HepG2 (cell line): ENCODE results near the gene NECTIN2. TPM values are rescaled to one million over a fixed set of nuclear protein-coding genes. Genes with fewer than 3 reads are reported as not detected.

Experiments
- ARNT2 ChIP-seq: sonication (generic); formaldehyde crosslinking; IDR thresholded peaks from 2 replicates; pipeline ENCODE4 v1.8.0; 2022; ENCODE audit warnings: mild to moderate bottlenecking, low read depth, missing genetic modification reagents, moderate library complexity
- ETS1 ChIP-seq: sonication (generic); formaldehyde crosslinking; IDR thresholded peaks from 2 replicates; pipeline ENCODE4 v1.4.0; 2020; ENCODE audit warnings: missing genetic modification reagents
- NR1H2 ChIP-seq: sonication (generic); formaldehyde crosslinking; IDR thresholded peaks from 2 replicates; pipeline ENCODE4 v1.8.1; 2022; ENCODE audit warnings: low read depth, missing genetic modification reagents, borderline replicate concordance
- RBM39 ChIP-seq: fragments of 200-400 bp; formaldehyde crosslinking; IDR thresholded peaks from one replicate; pipeline ENCODE4 v1.6.1; 2018; ENCODE audit warnings: antibody characterized with exemption, mild to moderate bottlenecking, low read depth, low read length; ENCODE audit not compliant: poor library complexity, severe bottlenecking
- SRSF1 ChIP-seq: fragments of 200-400 bp; formaldehyde crosslinking; optimal IDR thresholded peaks from 2 replicates; pipeline ENCODE3; 2017; ENCODE audit warnings: mild to moderate bottlenecking, low read depth, low read length, moderate library complexity
- ZBTB14 ChIP-seq: sonication (generic); formaldehyde crosslinking; IDR thresholded peaks from 2 replicates; pipeline ENCODE4 v1.4.0; 2020; ENCODE audit warnings: missing genetic modification reagents
- ZBTB40 ChIP-seq, 2 experiments: fragments of 450-650 bp in 1 of 2; sonication (generic) in 1 of 2; formaldehyde crosslinking in 1 of 2; IDR thresholded peaks; 2 replicates each; pipeline versions ENCODE4 v1.6.1 to v1.8.0; 2016 to 2022; ENCODE audit warnings: antibody characterized with exemption in 1 of 2, mild to moderate bottlenecking in 1 of 2, missing genetic modification reagents in 1 of 2
- polyA plus RNA-seq, 8 experiments: library from polyadenylated mRNA; depleted of rRNA in 3 of 8; stranded (reverse) in 7 of 8; unstranded in 1 of 8; fragments of >200 nt; fragmentation: Illumina TruSeq in 4 of 8; extraction: Trizol in 4 of 8; gene quantifications; 2 replicates each; pipeline versions ENCODE4 v1.2.1 to v1.2.3, GENCODE V29; 2011 to 2016; ENCODE audit warnings: low read depth in 4 of 8, missing spikeins in 1 of 8, mixed read lengths in 1 of 8; ENCODE audit not compliant: insufficient read depth in 1 of 8
- total RNA-seq, 5 experiments: library from RNA; depleted of rRNA; stranded (reverse); fragments of >200 nt; fragmentation: Illumina TruSeq; extraction: Trizol; gene quantifications; 2 replicates each; pipeline ENCODE4 v1.2.3, GENCODE V29; 2016; ENCODE audit warnings: low read depth in 1 of 5
- TF ChIP-seq, protein P1 (sequence below): sonication (generic); formaldehyde crosslinking; IDR thresholded peaks from 2 replicates; pipeline ENCODE4 v1.4.0; 2020; ENCODE audit warnings: mild to moderate bottlenecking, missing genetic modification reagents
- TF ChIP-seq, protein P2 (sequence below): sonication (generic); formaldehyde crosslinking; IDR thresholded peaks from 2 replicates; pipeline ENCODE4 v1.5.0; 2020; ENCODE audit warnings: missing genetic modification reagents

Gene NECTIN2
- total and polyA plus RNA-seq, 2 of the 13 experiments (the other 11 are each of a cell fraction or from before 2014, with no cell fraction given) = 75.4 to 114 TPM

- TF ChIP-seq, protein P1, sequence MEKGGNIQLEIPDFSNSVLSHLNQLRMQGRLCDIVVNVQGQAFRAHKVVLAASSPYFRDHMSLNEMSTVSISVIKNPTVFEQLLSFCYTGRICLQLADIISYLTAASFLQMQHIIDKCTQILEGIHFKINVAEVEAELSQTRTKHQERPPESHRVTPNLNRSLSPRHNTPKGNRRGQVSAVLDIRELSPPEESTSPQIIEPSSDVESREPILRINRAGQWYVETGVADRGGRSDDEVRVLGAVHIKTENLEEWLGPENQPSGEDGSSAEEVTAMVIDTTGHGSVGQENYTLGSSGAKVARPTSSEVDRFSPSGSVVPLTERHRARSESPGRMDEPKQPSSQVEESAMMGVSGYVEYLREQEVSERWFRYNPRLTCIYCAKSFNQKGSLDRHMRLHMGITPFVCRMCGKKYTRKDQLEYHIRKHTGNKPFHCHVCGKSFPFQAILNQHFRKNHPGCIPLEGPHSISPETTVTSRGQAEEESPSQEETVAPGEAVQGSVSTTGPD = no peak
- TF ChIP-seq ETS1 = no peak
- peak; percentile 62 for TF ChIP-seq ARNT2
- TF ChIP-seq ZBTB14 (CRISPR knock-in tag) = no peak
- peak; percentile 27 for TF ChIP-seq SRSF1
- peak; percentile 35 for TF ChIP-seq RBM39
- no peak for TF ChIP-seq ZBTB40 (IDR thresholded peaks at IDR 0.05)
- TF ChIP-seq ZBTB40 (CRISPR knock-in tag; IDR thresholded peaks at IDR 0.05) = peak; percentile 63; the same call in 1 of the 2 replicates
- TF ChIP-seq, protein P2, sequence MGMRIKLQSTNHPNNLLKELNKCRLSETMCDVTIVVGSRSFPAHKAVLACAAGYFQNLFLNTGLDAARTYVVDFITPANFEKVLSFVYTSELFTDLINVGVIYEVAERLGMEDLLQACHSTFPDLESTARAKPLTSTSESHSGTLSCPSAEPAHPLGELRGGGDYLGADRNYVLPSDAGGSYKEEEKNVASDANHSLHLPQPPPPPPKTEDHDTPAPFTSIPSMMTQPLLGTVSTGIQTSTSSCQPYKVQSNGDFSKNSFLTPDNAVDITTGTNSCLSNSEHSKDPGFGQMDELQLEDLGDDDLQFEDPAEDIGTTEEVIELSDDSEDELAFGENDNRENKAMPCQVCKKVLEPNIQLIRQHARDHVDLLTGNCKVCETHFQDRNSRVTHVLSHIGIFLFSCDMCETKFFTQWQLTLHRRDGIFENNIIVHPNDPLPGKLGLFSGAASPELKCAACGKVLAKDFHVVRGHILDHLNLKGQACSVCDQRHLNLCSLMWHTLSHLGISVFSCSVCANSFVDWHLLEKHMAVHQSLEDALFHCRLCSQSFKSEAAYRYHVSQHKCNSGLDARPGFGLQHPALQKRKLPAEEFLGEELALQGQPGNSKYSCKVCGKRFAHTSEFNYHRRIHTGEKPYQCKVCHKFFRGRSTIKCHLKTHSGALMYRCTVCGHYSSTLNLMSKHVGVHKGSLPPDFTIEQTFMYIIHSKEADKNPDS = peak; percentile 91
- no peak; the same call in 1 of the 2 replicates for TF ChIP-seq NR1H2 (CRISPR knock-in tag)
These were observed 57.7 kb downstream of the NECTIN2 start (continued) for GRCh38 chr19:44903602-44904425.
